ENCODE results near the gene C17orf113. TPM values are rescaled to one million over a fixed set of nuclear protein-coding genes. Genes with fewer than 3 reads are reported as not detected.

The C17orf113 gene
- total and polyA plus RNA-seq, 2 of the 13 experiments (the other 11 are each of a cell fraction or from before 2014, with no cell fraction given) = 0.87 to 1.1 TPM

- TF ChIP-seq ZFX (CRISPR knock-in tag; IDR thresholded peaks at IDR 0.05; ENCODE audit: low read depth) = 0 out of 2 replicates have a peak, but pooled peaks have one; percentile 14
- no peak; the same call in 1 of the 2 replicates for TF ChIP-seq THAP9 (CRISPR knock-in tag; IDR thresholded peaks at IDR 0.05; ENCODE audit: borderline replicate concordance)
- TF ChIP-seq SAP130 (CRISPR knock-in tag; IDR thresholded peaks at IDR 0.05; ENCODE audit: low read depth) = no peak
- TF ChIP-seq, protein P1, sequence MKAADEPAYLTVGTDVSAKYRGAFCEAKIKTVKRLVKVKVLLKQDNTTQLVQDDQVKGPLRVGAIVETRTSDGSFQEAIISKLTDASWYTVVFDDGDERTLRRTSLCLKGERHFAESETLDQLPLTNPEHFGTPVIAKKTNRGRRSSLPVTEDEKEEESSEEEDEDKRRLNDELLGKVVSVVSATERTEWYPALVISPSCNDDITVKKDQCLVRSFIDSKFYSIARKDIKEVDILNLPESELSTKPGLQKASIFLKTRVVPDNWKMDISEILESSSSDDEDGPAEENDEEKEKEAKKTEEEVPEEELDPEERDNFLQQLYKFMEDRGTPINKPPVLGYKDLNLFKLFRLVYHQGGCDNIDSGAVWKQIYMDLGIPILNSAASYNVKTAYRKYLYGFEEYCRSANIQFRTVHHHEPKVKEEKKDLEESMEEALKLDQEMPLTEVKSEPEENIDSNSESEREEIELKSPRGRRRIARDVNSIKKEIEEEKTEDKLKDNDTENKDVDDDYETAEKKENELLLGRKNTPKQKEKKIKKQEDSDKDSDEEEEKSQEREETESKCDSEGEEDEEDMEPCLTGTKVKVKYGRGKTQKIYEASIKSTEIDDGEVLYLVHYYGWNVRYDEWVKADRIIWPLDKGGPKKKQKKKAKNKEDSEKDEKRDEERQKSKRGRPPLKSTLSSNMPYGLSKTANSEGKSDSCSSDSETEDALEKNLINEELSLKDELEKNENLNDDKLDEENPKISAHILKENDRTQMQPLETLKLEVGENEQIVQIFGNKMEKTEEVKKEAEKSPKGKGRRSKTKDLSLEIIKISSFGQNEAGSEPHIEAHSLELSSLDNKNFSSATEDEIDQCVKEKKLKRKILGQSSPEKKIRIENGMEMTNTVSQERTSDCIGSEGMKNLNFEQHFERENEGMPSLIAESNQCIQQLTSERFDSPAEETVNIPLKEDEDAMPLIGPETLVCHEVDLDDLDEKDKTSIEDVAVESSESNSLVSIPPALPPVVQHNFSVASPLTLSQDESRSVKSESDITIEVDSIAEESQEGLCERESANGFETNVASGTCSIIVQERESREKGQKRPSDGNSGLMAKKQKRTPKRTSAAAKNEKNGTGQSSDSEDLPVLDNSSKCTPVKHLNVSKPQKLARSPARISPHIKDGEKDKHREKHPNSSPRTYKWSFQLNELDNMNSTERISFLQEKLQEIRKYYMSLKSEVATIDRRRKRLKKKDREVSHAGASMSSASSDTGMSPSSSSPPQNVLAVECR (CRISPR knock-in tag; IDR thresholded peaks at IDR 0.05; ENCODE audit: borderline replicate concordance) = 0 out of 2 replicates have a peak, but pooled peaks have one; percentile 0
- no peak for TF ChIP-seq KLF9 (CRISPR knock-in tag; IDR thresholded peaks at IDR 0.05; ENCODE audit: low read depth)
- peak; percentile 51; the same call in 1 of the 2 replicates for TF ChIP-seq ZNF280B (CRISPR knock-in tag; IDR thresholded peaks at IDR 0.05; ENCODE audit: borderline replicate concordance)
- TF ChIP-seq, protein P2, sequence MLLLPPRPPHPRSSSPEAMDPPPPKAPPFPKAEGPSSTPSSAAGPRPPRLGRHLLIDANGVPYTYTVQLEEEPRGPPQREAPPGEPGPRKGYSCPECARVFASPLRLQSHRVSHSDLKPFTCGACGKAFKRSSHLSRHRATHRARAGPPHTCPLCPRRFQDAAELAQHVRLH (CRISPR knock-in tag; IDR thresholded peaks at IDR 0.05; ENCODE audit: borderline replicate concordance, low read depth) = no peak
- no peak for TF ChIP-seq ZNF451 (CRISPR knock-in tag; IDR thresholded peaks at IDR 0.05)
- peak; percentile 19; the same call in 1 of the 2 replicates for TF ChIP-seq MYNN (CRISPR knock-in tag; IDR thresholded peaks at IDR 0.05; ENCODE audit: low read depth)
- TF ChIP-seq ZNF263 (CRISPR knock-in tag; IDR thresholded peaks at IDR 0.05) = no peak
- TF ChIP-seq NR0B2 (CRISPR knock-in tag; IDR thresholded peaks at IDR 0.05) = no peak
- no peak for TF ChIP-seq HES4 (CRISPR knock-in tag; IDR thresholded peaks at IDR 0.05; ENCODE audit: borderline replicate concordance)
- no peak for TF ChIP-seq EHMT2 (IDR thresholded peaks at IDR 0.05; ENCODE audit: borderline replicate concordance, low read depth, low read length)
- no peak for TF ChIP-seq SRSF1 (optimal IDR thresholded peaks at IDR 0.05; ENCODE audit: low read depth, low read length)
- TF ChIP-seq, protein P3, sequence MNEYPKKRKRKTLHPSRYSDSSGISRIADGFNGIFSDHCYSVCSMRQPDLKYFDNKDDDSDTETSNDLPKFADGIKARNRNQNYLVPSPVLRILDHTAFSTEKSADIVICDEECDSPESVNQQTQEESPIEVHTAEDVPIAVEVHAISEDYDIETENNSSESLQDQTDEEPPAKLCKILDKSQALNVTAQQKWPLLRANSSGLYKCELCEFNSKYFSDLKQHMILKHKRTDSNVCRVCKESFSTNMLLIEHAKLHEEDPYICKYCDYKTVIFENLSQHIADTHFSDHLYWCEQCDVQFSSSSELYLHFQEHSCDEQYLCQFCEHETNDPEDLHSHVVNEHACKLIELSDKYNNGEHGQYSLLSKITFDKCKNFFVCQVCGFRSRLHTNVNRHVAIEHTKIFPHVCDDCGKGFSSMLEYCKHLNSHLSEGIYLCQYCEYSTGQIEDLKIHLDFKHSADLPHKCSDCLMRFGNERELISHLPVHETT (CRISPR knock-in tag; conservative IDR thresholded peaks at IDR 0.05) = no peak
- no peak for TF ChIP-seq SOX13 (IDR thresholded peaks at IDR 0.05)
- no peak for TF ChIP-seq SOX13 (CRISPR knock-in tag; conservative IDR thresholded peaks at IDR 0.05 in 1 of 2, IDR thresholded peaks at IDR 0.05 in 1 of 2)
- no peak for TF ChIP-seq MAF1 (CRISPR knock-in tag; IDR thresholded peaks at IDR 0.05; ENCODE audit: borderline replicate concordance)
- TF ChIP-seq WIZ (CRISPR knock-in tag; IDR thresholded peaks at IDR 0.05) = no peak
- TF ChIP-seq JUND (CRISPR knock-in tag; IDR thresholded peaks at IDR 0.05) = no peak
These were observed 21.6 kb downstream of the C17orf113 start (continued) for GRCh38 chr17:42028791-42029127.

Measured in HepG2 (cell line).